ENCODE measurements around the gene MBD5. TPM values are rescaled to one million over a fixed set of nuclear protein-coding genes. Genes with fewer than 3 reads are reported as not detected.

The MBD5 gene
- total and polyA plus RNA-seq, 4 donors, result 2.0 to 15.9 (median 9.5) TPM

- Histone ChIP-seq H3K27ac (ENCODE audit: low read depth in 1 of 2, low read length in 2 of 2) (no peak overlapping the region), H3K9me3 (ENCODE audit: control insufficient read depth in 4 of 4, low read length in 3 of 4) (no peaks in the 10 kb centered on the region), H3K4me3 (ENCODE audit: low read depth in 1 of 3, low read length in 3 of 3) (no peak overlapping the region), H3K4me1 (ENCODE audit: control insufficient read depth in 4 of 4, insufficient read depth in 4 of 4, low read length in 3 of 4) (peaks cover 0 to 5% (median 0%) of the 10 kb centered on the region in 4 donors), H3K36me3 (ENCODE audit: control insufficient read depth in 4 of 4, insufficient read depth in 3 of 4, low read depth in 1 of 4, low read length in 3 of 4) (no peaks in the 10 kb centered on the region), H3K9ac (ENCODE audit: low read depth in 1 of 2, low read length in 2 of 2) (no peak overlapping the region), H3K27me3 (ENCODE audit: control insufficient read depth in 4 of 4, insufficient read depth in 4 of 4, low read length in 3 of 4) (no peaks in the 10 kb centered on the region)
- 82% methylated on average over 6 of the region's 6 CpGs for WGBS
- DNase-seq (ENCODE audit: low spot score), result no peak
- no peak for TF ChIP-seq NR2F2 (IDR thresholded peaks at IDR 0.05)
- no peak for TF ChIP-seq HNF4A (conservative IDR thresholded peaks at IDR 0.05)
- no peak for TF ChIP-seq RXRA (IDR thresholded peaks at IDR 0.05)
- TF ChIP-seq MAX (IDR thresholded peaks at IDR 0.05), result no peak
- TF ChIP-seq HNF4G (IDR thresholded peaks at IDR 0.05), result no peak
- TF ChIP-seq YY1 (IDR thresholded peaks at IDR 0.05), result no peak
- no peak for TF ChIP-seq TAF1 (conservative IDR thresholded peaks at IDR 0.05)
- no peak for TF ChIP-seq ZBTB33 (IDR thresholded peaks at IDR 0.05)
- no peak for TF ChIP-seq EGR1 (IDR thresholded peaks at IDR 0.05; ENCODE audit: low read depth in 2 of 2)
- TF ChIP-seq FOXA1 (IDR thresholded peaks at IDR 0.05), result no peak
- TF ChIP-seq GABPA (IDR thresholded peaks at IDR 0.05 in 1 of 2, conservative IDR thresholded peaks at IDR 0.05 in 1 of 2), result no peak
- no peak for TF ChIP-seq SP1 (IDR thresholded peaks at IDR 0.05)
Observed at GRCh38 chr2:148555622-148556294, 534.9 kb downstream of the MBD5 start.

- TF ChIP-seq MAX (IDR thresholded peaks at IDR 0.05) (no peak), RAD21 (IDR thresholded peaks at IDR 0.05) (no peak), CTCF (IDR thresholded peaks at IDR 0.05; ENCODE audit: low read depth, low read length, missing input control) (no peak), ZBTB33 (IDR thresholded peaks at IDR 0.05) (no peak), GABPA (IDR thresholded peaks at IDR 0.05 in 1 of 2, conservative IDR thresholded peaks at IDR 0.05 in 1 of 2) (no peak), FOXA1 (IDR thresholded peaks at IDR 0.05) (no peak), SP1 (IDR thresholded peaks at IDR 0.05) (no peak), HNF4A (conservative IDR thresholded peaks at IDR 0.05) (no peak), RXRA (IDR thresholded peaks at IDR 0.05) (no peak), JUND (IDR thresholded peaks at IDR 0.05) (no peak), FOXA2 (IDR thresholded peaks at IDR 0.05) (no peak), REST (IDR thresholded peaks at IDR 0.05) (no peak), HNF4G (IDR thresholded peaks at IDR 0.05) (no peak), EGR1 (IDR thresholded peaks at IDR 0.05; ENCODE audit: low read depth in 2 of 2) (no peak), NR2F2 (IDR thresholded peaks at IDR 0.05) (no peak), YY1 (IDR thresholded peaks at IDR 0.05) (no peak), TAF1 (conservative IDR thresholded peaks at IDR 0.05) (no peak), ATF3 (IDR thresholded peaks at IDR 0.05) (no peak)
- 93% methylated on average over 5 of the region's 5 CpGs for WGBS
- Histone ChIP-seq H3K9me3 (ENCODE audit: control insufficient read depth in 4 of 4, low read length in 3 of 4) (no peaks in the 10 kb centered on the region), H3K4me3 (ENCODE audit: low read depth in 1 of 3, low read length in 3 of 3) (no peak overlapping the region), H3K9ac (ENCODE audit: low read depth in 1 of 2, low read length in 2 of 2) (no peak overlapping the region), H3K4me1 (ENCODE audit: control insufficient read depth in 4 of 4, insufficient read depth in 4 of 4, low read length in 3 of 4) (peaks cover 0 to 1% (median 0%) of the 10 kb centered on the region in 4 donors), H3K36me3 (ENCODE audit: control insufficient read depth in 4 of 4, insufficient read depth in 3 of 4, low read depth in 1 of 4, low read length in 3 of 4) (no peaks in the 10 kb centered on the region), H3K27me3 (ENCODE audit: control insufficient read depth in 4 of 4, insufficient read depth in 4 of 4, low read length in 3 of 4) (no peaks in the 10 kb centered on the region), H3K27ac (ENCODE audit: low read depth in 1 of 2, low read length in 2 of 2) (no peak overlapping the region)
- no peak for DNase-seq (ENCODE audit: low spot score)
Observed at GRCh38 chr2:148557844-148558436, 537.0 kb downstream of the MBD5 start.

Data from liver (tissue), 9 donors.